GM10248 (cell line): Measurements from ENCODE around the gene ADTRP.
"Not testable (repeated sequence)": the region's sequence is repeated elsewhere in the genome, so short reads cannot be mapped to it uniquely, and the experiment has no call there.

ENCODE experiments used
- CTCF ChIA-PET: fragments of 300-600 bp; sonication (Branson Sonifier 250); formaldehyde crosslinking; extraction: SDS; loops from one replicate; lab custom pipeline; 2021; ENCODE audit warnings: antibody characterized with exemption; lab: Yijun Ruan, JAX
- POLR2A ChIA-PET: fragments of 350-650 bp; sonication (Branson Sonifier 250); formaldehyde crosslinking; extraction: SDS; loops from one replicate; lab custom pipeline; 2020; ENCODE audit warnings: antibody characterized with exemption; lab: Yijun Ruan, JAX
- DNase-seq: peaks from one replicate; pipeline ENCODE4 v3.0.0; 2012; ENCODE audit errors: extremely low spot score
- CTCF ChIP-seq: IDR thresholded peaks from 2 replicates; pipeline ENCODE4 v1.5.1; 2012; ENCODE audit warnings: mild to moderate bottlenecking, low read depth; ENCODE audit errors: extremely low read depth, missing control alignments, control extremely low read depth

The ADTRP gene

DNA sequence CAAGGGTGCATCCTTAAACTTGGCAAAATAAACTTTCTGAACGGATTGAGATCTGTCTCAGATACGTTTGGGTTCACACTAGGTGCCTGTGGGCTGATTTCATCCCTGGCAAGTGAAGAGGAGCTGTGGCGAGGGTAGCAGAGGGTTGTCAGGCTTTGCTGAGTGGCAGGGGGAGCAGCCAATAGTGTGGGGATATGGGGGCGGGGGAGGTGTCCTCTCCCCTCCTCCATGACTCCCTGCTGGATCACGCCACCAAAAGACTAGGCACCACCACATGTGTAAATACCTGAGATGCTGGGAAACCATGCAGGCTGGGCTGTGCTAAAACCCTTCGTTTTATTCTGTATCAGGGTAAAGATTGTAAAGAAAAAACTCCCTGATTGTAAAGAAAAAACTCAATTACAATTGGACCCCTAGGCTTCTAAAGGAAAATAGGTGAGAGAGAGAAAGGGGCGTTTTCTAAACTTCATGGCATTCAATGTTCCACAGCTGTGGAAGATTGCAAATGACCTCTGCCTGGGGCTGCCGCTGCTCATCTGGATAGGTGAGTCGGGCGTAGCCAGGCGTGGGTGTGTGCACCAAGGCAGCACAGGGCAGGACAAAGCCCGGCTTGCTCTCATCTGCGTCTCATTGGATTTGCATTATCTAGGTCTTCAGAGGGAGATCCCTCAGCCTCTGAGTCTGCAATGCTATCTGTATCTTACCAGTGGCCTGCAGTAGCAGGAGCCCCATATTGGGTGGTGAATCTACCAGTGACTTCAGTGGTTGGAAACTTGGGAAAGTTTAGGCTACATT, 26.9 kb upstream of the ADTRP start:
- POLR2A ChIA-PET = no interaction called here
- TF ChIP-seq CTCF = no peak
- CTCF ChIA-PET = interaction anchor here (1.3 kb wide), 2 partner anchors 13 to 19 kb away, joined by 3 to 4 read pairs; no protein-coding TSS in a partner anchor
- no peak for DNase-seq

GRCh38 chr6:11804701-11805100, 26.1 kb upstream of the ADTRP start:
- POLR2A ChIA-PET = no interaction called here

DNA sequence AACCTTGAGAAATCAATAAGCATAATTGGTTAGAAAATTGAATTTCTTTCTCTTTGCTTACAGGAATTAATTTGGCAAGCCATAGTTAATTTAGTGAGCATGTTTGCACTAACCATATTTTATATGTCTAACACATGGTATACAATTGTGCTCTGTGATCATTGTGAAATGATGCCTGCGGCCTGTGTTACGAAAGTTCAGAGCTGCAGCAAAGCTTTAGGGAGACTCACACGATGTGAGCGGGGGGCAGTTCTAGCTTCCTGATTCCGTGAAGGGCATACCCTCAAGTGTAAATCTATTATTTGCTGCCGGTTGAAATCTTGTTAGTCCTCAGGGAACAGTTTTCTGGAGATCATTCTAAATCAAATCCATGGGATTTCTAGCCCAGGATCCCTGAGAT, 25.5 kb upstream of the ADTRP start:
- no peak for TF ChIP-seq CTCF
- POLR2A ChIA-PET = no interaction called here
- CTCF ChIA-PET = interaction anchor here (1.2 to 1.6 kb wide), 3 partner anchors 9 to 91 kb away, joined by 3 read pairs; no protein-coding TSS in a partner anchor
- DNase-seq = no peak

More at GRCh38 chr6:11804701-11805100, 26.1 kb upstream of the ADTRP start:
- no peak for TF ChIP-seq CTCF
- CTCF ChIA-PET = interaction anchor here (1.2 to 1.6 kb wide), 4 partner anchors 10 to 92 kb away, joined by 3 to 4 read pairs (median 3); no protein-coding TSS in a partner anchor
- no peak for DNase-seq

GRCh38 chr6:11803591-11803971, 25.0 kb upstream of the ADTRP start:
- TF ChIP-seq CTCF = no peak
- DNase-seq = no peak
- ChIA-PET CTCF (interaction anchor here (1.2 to 1.6 kb wide), 2 partner anchors 8 to 91 kb away, joined by 3 read pairs; no protein-coding TSS in a partner anchor), POLR2A (no interaction called here)

DNA sequence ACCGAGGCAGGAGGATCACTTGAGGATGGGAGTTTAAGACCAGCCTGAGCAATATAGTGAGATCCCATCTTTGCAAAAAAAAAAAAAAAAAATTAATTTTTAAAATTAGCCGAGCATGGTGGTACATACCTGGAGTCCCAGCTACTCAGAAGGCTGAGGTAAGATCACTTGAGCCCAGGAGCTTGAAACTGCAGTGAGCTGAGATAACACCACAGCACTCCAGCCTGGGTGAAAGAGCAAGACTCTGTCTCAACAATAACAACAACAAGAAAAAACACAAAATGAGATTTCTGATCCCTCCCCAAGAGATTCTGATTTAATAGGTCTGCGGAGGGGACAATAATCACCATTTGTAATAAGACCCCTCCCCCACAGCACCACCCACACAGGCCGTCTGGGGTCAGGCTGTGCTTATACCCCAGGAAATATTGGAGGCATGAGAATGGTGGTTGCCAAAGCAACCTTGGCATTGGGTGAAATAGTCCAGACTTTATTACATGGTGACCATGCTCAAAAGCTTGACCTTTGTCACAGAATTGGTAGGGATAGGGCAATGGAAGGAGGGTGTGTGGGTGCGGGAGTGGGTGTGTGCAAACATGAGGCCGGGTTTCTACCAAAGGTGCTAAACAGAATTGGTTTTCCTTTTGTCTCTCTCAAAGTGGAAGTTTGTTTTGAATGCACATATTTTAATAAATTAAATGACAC, 24.4 kb upstream of the ADTRP start:
- no peak for DNase-seq
- CTCF ChIA-PET = interaction anchor here (1.4 to 1.6 kb wide), 2 partner anchors 8 to 90 kb away, joined by 3 read pairs; no protein-coding TSS in a partner anchor
- no peak for TF ChIP-seq CTCF
- POLR2A ChIA-PET = no interaction called here

- CTCF ChIA-PET = interaction anchor here (2.1 kb wide), 1 partner anchor 10 kb away, joined by 6 read pairs; no protein-coding TSS in a partner anchor
- POLR2A ChIA-PET, DNase-seq: not testable (repeated sequence)
Measured at GRCh38 chr6:11800531-11800930, 21.9 kb upstream of the ADTRP start.
